NCI-H2107 treated with DMSO at 0.1 percent for 48 hours (cell line): ENCODE results near the gene RALGPS2.

Source experiments
- DNase-seq: peaks from one replicate; lab custom pipeline; 2025; ENCODE audit not compliant: unreplicated experiment; lab: John Stamatoyannopoulos, UW

Gene RALGPS2

DNA sequence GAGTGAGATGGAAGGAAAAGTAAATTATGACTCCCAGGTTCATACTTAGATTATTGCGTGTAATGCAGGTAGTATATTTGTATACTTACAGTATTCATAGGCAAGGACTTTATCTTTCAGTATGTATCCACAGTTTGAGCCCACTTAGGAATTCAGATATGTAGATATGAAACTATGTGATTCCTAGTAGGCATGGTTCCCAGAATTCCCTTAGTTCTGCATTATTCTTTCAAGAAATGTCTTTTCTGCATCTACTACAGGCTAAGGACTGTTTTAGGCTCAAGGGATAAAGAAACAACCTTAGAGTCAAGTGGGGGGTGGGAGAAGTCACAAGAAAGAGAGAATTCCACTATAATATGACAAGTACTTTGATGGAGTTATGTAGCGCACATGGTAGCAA lies 132.1 kb downstream of the RALGPS2 start:
- DNase-seq = no peak

DNA sequence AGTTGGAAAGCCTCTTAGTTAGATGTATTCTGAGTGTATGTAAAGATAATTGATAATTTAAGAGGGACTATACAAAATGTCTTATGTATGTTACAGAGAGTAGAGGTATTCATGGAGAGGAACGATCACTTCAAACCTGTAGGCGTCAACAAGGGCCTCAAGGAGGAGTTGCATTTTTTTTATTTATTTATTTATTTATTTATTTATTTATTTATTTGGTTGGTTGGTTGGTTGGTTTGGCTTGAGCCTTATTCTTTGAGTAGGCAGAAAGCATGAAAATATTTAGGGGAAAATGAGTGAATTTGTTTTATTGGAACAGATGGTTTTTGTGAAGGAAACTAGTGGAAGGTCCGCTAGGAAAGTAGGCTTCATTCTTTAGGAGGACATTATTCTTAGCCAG lies 137.4 kb downstream of the RALGPS2 start:
- no peak for DNase-seq

GRCh38 chr1:178862864-178863263 lies 137.8 kb downstream of the RALGPS2 start:
- no peak for DNase-seq

DNA sequence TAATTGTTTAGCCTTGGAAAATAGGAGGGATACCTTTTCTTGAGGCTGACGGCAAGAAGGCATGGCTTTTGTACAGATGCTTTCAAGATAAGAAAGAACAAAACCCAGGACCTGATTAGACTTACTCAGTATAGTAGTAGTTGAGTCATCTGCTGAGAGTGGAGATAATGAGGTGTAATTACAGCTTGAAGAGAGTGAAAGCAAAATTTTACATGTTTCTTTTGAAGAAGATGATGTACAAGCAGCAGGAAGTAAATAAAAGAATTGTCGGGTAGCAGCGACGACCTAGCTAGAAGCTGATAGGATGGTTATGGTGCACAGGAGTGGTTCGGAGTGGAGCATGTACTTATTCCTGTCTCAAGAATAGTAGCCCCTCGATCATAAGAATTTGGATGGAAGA lies 139.3 kb downstream of the RALGPS2 start:
- DNase-seq = no peak

DNA sequence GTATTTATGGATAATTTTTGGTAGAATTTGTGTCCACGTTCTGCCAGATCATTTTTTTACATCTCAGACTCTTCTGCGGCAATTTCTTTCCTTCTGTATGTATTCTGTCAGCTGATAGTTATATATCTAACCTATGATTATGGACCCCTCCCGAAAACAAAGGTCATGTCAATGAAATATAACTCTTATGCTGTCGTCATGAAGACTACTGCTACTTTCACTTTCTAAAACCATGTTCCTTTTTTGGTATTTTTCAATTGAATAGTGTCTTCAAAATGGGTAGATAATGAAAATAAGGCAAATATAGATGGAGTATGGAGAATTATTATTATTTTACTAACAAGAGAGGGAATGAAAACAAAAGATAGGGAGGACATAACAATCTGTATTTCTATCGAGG lies 142.6 kb downstream of the RALGPS2 start:
- no peak for DNase-seq

- DNase-seq = no peak
These were observed 143.7 kb downstream of the RALGPS2 start for GRCh38 chr1:178868706-178869105.

DNA sequence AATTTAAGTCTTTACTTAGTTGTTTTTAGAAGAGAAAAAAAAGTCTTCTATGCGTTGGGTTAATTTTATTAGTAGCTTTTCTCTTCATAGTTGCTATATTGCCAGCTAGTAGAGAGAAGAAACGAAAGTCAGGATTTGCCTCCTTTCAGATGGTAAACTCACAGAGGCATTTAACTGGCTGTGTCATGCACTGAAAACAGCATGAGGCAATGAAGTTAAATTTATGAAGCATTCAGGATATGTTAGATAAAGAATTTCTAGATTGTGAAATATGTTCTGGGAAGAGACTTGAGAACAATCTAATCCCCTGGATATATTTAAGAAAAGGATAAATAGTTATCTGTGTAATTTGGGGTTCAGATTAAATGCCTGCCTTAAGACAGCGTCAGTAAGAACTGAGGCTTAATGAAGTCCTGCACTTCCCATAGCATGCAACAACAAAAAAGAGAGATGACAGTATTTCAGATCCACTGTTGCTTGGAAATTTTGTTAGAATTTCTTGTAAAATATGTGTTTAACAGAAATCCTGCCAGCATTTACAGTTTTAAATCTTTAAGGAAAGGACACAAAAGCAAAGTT lies 144.2 kb downstream of the RALGPS2 start:
- DNase-seq = no peak

GRCh38 chr1:178870221-178870620 lies 145.2 kb downstream of the RALGPS2 start:
- DNase-seq = no peak

DNA sequence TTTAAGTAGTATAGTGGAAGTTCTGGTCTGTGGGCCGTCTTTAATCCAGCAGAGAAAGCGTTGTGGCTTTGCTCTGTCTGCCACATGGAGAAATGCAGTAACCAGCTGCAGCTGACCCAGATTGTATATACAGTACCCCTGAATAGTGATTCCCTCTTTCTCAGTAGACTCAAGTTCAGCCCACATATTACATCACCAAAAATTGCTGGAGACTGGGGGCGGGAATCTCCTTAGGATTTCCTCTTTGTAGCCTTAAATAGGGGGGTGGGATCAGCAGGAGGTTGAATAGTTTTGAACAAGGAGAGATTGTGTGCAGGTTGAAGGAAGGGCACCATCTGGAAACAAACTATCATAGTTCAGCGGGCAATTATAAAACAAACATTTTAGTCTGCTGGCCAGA lies 145.9 kb downstream of the RALGPS2 start, which contains the start of gene ANGPTL1:
Gene ANGPTL1 (minus strand): TSS at position 134 of the 400 bp plus-strand sequence. CDS start 5,301 bp downstream, outside the sequence.
- no peak for DNase-seq

- DNase-seq = no peak
These were observed 146.7 kb downstream of the RALGPS2 start for GRCh38 chr1:178871551-178872320.

GRCh38 chr1:178874966-178875365 lies 149.9 kb downstream of the RALGPS2 start:
- DNase-seq = no peak

GRCh38 chr1:178875936-178876335 lies 150.9 kb downstream of the RALGPS2 start:
- no peak for DNase-seq

DNA sequence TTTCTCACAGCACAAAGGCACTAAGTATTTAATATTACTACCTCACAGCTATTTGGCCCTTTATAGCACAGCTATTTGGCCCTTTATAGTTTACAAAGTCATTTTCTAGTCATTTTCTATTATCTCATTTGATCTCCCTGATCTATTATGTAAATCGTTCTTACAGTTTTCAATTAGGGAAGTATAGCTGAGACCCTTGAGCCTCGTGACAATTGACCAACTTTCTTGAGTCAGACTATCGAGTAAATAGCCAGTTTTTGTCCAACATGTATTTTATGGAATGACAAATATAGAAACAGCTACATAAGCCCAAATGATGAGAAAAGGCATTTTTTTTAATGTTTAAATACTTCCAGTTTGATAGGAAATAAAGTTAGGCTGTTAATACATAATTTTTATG lies 152.9 kb downstream of the RALGPS2 start:
- DNase-seq = no peak

DNA sequence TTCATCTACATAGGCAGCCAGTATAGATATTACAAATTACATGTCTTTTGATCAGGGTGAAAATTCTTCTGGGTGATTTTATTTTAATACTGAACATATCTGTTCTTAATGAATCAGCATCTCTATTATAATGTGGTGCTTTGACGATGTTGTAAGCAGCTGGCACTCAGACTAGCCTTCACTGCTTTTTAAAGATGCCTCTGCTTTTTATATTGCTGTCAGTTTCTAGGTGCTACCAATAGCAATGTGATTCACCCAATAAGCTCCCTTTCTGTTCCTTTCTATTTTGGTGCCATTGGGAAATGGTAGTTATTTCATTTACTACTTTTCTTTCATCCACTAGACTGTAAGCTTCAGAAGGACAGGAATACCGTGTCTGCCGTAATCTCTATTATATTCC lies 156.9 kb downstream of the RALGPS2 start:
- DNase-seq = no peak

- no peak for DNase-seq
These were observed 160.8 kb downstream of the RALGPS2 start for GRCh38 chr1:178885869-178886268.

DNA sequence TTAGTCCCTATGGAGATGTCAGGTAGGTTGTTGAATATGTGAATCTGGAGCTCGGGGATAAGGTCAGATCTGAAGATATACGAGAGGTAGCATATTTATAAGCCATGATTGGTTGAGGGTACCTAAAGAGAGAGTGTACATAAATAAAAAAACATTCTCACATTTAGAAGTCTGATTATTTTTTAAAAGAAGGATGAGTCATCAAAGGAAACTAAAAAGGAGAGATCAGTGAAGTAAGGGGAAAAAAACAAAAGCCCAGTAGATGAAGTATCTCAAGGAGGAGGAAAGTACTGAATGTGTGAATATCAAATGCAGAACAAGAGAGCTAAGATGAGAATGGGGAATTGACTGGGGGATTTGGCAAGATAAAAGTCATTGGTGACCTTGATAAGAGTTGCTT lies 161.5 kb downstream of the RALGPS2 start:
- DNase-seq = no peak

- DNase-seq = no peak
These were observed 170.9 kb downstream of the RALGPS2 start for GRCh38 chr1:178895928-178896327.

DNA sequence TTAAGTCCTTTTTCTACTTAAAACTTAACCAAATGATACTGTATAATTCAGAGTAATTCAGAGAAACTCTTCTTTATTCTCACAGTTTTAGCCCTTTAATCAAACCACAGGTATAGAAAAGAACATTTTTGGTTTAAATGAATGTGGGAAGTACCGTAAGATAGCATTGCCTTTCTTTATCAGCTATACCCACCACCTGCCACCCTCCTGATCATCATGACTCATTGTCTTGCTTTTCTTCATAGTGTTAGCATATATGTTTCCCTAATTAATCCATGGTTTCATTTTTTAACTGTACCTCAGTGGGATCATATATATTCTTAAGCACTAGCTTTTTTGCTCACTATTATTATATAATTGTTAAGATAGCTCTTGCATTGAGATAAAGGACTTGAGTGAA lies 173.4 kb downstream of the RALGPS2 start:
- DNase-seq = no peak

DNA sequence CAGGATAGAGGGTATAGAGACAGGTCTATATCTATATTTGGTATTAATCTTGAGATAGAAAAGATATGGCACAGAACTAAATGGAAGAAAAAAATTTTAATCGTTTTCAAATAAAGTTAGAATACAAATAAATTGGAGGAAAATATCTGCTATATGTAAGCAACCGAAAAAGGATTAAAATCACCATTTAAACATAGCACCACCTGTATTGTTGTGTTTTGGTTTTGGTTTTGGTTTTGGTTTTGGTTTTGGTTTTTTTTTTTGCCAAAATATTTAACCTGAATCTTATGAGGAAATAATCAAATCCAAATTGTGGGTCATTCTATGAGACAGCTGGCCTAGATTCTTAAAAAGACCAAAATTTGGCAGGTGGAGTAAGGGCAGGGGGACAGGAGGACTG lies 174.4 kb downstream of the RALGPS2 start:
- no peak for DNase-seq

DNA sequence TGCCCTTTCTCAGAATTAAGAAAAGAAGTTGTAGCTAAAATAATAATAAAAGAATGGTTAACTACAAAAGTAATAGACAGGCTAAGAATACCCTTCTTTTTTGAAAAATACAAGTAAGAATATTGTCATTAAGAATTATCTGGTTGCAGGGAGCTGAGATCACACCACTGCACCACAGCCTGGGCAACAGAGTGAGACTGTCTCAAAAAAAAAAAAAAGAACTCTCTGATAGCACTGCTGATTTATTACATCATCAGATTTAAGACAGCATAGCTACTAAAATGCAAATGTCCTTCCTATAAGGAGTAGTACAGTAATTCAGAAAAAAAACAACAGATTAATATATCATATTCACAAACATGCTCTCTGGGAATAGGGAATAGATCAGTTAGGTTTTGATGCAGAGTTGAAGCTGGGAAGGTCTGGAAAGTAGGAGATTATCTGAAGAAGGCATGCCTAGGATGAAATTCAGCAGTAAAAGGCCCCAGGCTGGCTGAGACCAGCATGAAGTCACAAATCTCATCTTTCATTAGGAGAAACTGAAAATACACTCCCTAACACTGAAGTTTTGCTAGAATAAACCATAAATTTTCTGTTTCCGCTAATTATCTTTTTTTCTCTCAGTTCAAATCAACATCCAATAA lies 176.6 kb downstream of the RALGPS2 start:
- DNase-seq = no peak

GRCh38 chr1:178908358-178908757 lies 183.3 kb downstream of the RALGPS2 start:
- DNase-seq = no peak

DNA sequence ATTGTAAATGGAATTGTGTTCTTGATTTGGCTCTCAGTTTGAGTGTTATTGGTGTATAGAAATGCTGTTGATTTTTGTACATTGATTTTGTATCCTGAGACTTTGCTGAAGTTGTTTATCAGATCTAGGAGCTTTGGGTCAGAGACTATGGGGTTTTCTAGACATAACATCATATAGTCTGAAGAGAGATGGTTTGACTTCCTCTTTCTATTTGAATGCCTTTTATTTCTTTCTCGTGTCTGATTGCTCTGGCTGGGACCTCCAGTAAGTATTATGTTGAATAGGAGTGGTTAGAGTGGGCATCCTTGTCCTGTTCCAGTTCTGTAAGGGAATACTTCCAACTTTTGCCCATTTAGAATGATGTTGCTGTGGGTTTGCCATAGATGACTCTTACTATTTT lies 185.0 kb downstream of the RALGPS2 start:
- DNase-seq = no peak
